Trophoblast cell (in vitro differentiated cells and primary cell): Measurements from ENCODE around the gene LCOR.

ENCODE experiments used
- DNase-seq, 2 donors: peaks; one replicate each; pipeline ENCODE4 v3.0.0-alpha.2; 2016
- H2AFZ ChIP-seq: 2 replicates; pipeline ENCODE4 v1.6.1; 2013; ENCODE audit warnings: low read length, moderate library complexity, mild to moderate bottlenecking; ENCODE audit not compliant: insufficient read depth, poor library complexity
- H2AK5ac ChIP-seq: 2 replicates; pipeline ENCODE4 v1.6.1; 2013; ENCODE audit warnings: mild to moderate bottlenecking, low read length
- H2BK120ac ChIP-seq: 2 replicates; pipeline ENCODE4 v1.6.1; 2013; ENCODE audit warnings: low read length, mild to moderate bottlenecking, moderate library complexity; ENCODE audit not compliant: insufficient read depth, poor library complexity
- H2BK12ac ChIP-seq: 2 replicates; pipeline ENCODE4 v1.6.1; 2013; ENCODE audit warnings: mild to moderate bottlenecking, low read length, moderate library complexity
- H2BK5ac ChIP-seq: 2 replicates; pipeline ENCODE4 v1.6.1; 2013; ENCODE audit warnings: low read length, low read depth, moderate library complexity, mild to moderate bottlenecking; ENCODE audit not compliant: poor library complexity
- H3K14ac ChIP-seq: 2 replicates; pipeline ENCODE4 v1.6.1; 2013; ENCODE audit warnings: mild to moderate bottlenecking, low read length
- H3K18ac ChIP-seq: 2 replicates; pipeline ENCODE4 v1.6.1; 2013; ENCODE audit warnings: mild to moderate bottlenecking, low read length
- H3K23ac ChIP-seq: 2 replicates; pipeline ENCODE4 v1.6.1; 2013; ENCODE audit warnings: low read length
- H3K27ac ChIP-seq: 2 replicates; pipeline ENCODE4 v1.5.1; 2013; ENCODE audit warnings: low read depth, mild to moderate bottlenecking, inconsistent platforms, low read length, moderate library complexity
- H3K27me3 ChIP-seq: 2 replicates; pipeline ENCODE4 v1.6.1; 2013; ENCODE audit warnings: inconsistent platforms, mild to moderate bottlenecking, low read length, moderate library complexity; ENCODE audit not compliant: insufficient read depth
- H3K36me3 ChIP-seq, 2 experiments: 1 replicate in 1 of 2; 2 replicates in 1 of 2; pipeline ENCODE4 v1.6.1; 2013; ENCODE audit warnings: low read length in 2 of 2, mild to moderate bottlenecking in 2 of 2, moderate library complexity in 1 of 2; ENCODE audit not compliant: insufficient read depth in 2 of 2, control insufficient read depth in 1 of 2
- H3K4ac ChIP-seq: 2 replicates; pipeline ENCODE4 v1.6.1; 2013; ENCODE audit warnings: low read depth, mild to moderate bottlenecking, low read length, moderate library complexity
- H3K4me1 ChIP-seq, 2 experiments: 1 replicate in 1 of 2; 2 replicates in 1 of 2; pipeline ENCODE4 v1.6.1; 2013; ENCODE audit warnings: low read length in 2 of 2, mild to moderate bottlenecking in 2 of 2, moderate library complexity in 1 of 2; ENCODE audit not compliant: insufficient read depth in 2 of 2, control insufficient read depth in 1 of 2
- H3K4me2 ChIP-seq: 2 replicates; pipeline ENCODE4 v1.6.1; 2013; ENCODE audit warnings: inconsistent platforms, mild to moderate bottlenecking, low read length, moderate library complexity
- H3K4me3 ChIP-seq: 2 replicates; pipeline ENCODE4 v1.5.1; 2013; ENCODE audit warnings: mild to moderate bottlenecking, low read depth, low read length, inconsistent platforms
- H3K79me1 ChIP-seq: one replicate; pipeline ENCODE4 v1.6.1; 2013; ENCODE audit warnings: low read length
- H3K79me2 ChIP-seq: 2 replicates; pipeline ENCODE4 v1.6.1; 2013; ENCODE audit warnings: low read length, mild to moderate bottlenecking; ENCODE audit not compliant: control insufficient read depth, insufficient read depth, poor library complexity
- H3K9ac ChIP-seq: 2 replicates; pipeline ENCODE4 v1.6.1; 2013; ENCODE audit warnings: mild to moderate bottlenecking, low read length
- H3K9me3 ChIP-seq: 2 replicates; pipeline ENCODE4 v1.6.1; 2013; ENCODE audit warnings: low read depth, mild to moderate bottlenecking, control low read depth, inconsistent platforms, low read length; ENCODE audit not compliant: insufficient read depth
- H4K12ac ChIP-seq: 2 replicates; pipeline ENCODE4 v1.6.1; 2013; ENCODE audit warnings: low read depth, mild to moderate bottlenecking, low read length, moderate library complexity
- H4K8ac ChIP-seq: 2 replicates; pipeline ENCODE4 v1.6.1; 2013; ENCODE audit warnings: low read depth, mild to moderate bottlenecking, low read length, moderate library complexity
- H4K91ac ChIP-seq: one replicate; pipeline ENCODE4 v1.6.1; 2013; ENCODE audit warnings: low read depth, mild to moderate bottlenecking, low read length, moderate library complexity
- WGBS: extraction: QIAGEN DNeasy Blood & Tissue Kit; methylation state at CpG from one replicate; pipeline ENCODE4 v1.1.7; 2013; ENCODE audit warnings: missing lambda C conversion rate; ENCODE audit not compliant: insufficient read length, insufficient coverage; ENCODE audit errors: extremely low coverage; 5-methylcytosine and 5-hydroxymethylcytosine counted together

LCOR gene

GRCh38 chr10:96951954-96952353 lies 119.9 kb downstream of the LCOR start:
- no peak overlapping the region for H2BK5ac ChIP-seq
- H3K27me3 ChIP-seq = no peaks in the 10 kb centered on the region
- H3K9ac ChIP-seq = no peak overlapping the region
- no peak overlapping the region for H4K8ac ChIP-seq
- H3K4ac ChIP-seq = no peak overlapping the region
- H3K4me1 ChIP-seq = no peaks in the 10 kb centered on the region
- peaks cover 10 to 13% of the 10 kb centered on the region in 2 experiments for H3K36me3 ChIP-seq
- no peak overlapping the region for H2BK120ac ChIP-seq
- no peak overlapping the region for H2AK5ac ChIP-seq
- no peak overlapping the region for H4K91ac ChIP-seq
- H3K23ac ChIP-seq = no peak overlapping the region
- H3K79me1 ChIP-seq = no peaks in the 10 kb centered on the region
- H3K14ac ChIP-seq = no peak overlapping the region
- no peak overlapping the region for H3K4me2 ChIP-seq
- H3K4me3 ChIP-seq = no peak overlapping the region
- H3K79me2 ChIP-seq = peaks cover 1% of the 10 kb centered on the region
- H3K9me3 ChIP-seq = no peaks in the 10 kb centered on the region
- H2BK12ac ChIP-seq = no peak overlapping the region
- H3K27ac ChIP-seq = no peak overlapping the region
- H2AFZ ChIP-seq = no peak overlapping the region
- H4K12ac ChIP-seq = no peak overlapping the region
- no CpG with 5 or more reads among the region's 2 CpGs for WGBS
- H3K18ac ChIP-seq = no peak overlapping the region
- DNase-seq = no peak

GRCh38 chr10:96955794-96956193 lies 123.7 kb downstream of the LCOR start:
- no peak overlapping the region for H3K18ac ChIP-seq
- no peak overlapping the region for H2AFZ ChIP-seq
- WGBS = no CpG with 5 or more reads among the region's 4 CpGs
- H3K36me3 ChIP-seq = peaks cover 10 to 11% of the 10 kb centered on the region in 2 experiments
- no peaks in the 10 kb centered on the region for H3K4me1 ChIP-seq
- H4K91ac ChIP-seq = no peak overlapping the region
- H3K4ac ChIP-seq = no peak overlapping the region
- H3K23ac ChIP-seq = no peak overlapping the region
- no peak overlapping the region for H3K4me2 ChIP-seq
- H3K4me3 ChIP-seq = no peak overlapping the region
- H4K12ac ChIP-seq = no peak overlapping the region
- peaks cover 1% of the 10 kb centered on the region for H3K79me2 ChIP-seq
- H3K27ac ChIP-seq = no peak overlapping the region
- H2BK5ac ChIP-seq = no peak overlapping the region
- H3K79me1 ChIP-seq = no peaks in the 10 kb centered on the region
- H2BK120ac ChIP-seq = no peak overlapping the region
- H2AK5ac ChIP-seq = no peak overlapping the region
- no peaks in the 10 kb centered on the region for H3K27me3 ChIP-seq
- H4K8ac ChIP-seq = no peak overlapping the region
- no peak for DNase-seq
- H3K9ac ChIP-seq = no peak overlapping the region
- no peak overlapping the region for H3K14ac ChIP-seq
- no peaks in the 10 kb centered on the region for H3K9me3 ChIP-seq
- H2BK12ac ChIP-seq = no peak overlapping the region

- H2BK5ac ChIP-seq = no peak overlapping the region
- H3K79me2 ChIP-seq = peaks cover 1% of the 10 kb centered on the region
- no peak overlapping the region for H2AK5ac ChIP-seq
- no peak overlapping the region for H4K12ac ChIP-seq
- DNase-seq = no peak
- H2AFZ ChIP-seq = no peak overlapping the region
- no peaks in the 10 kb centered on the region for H3K79me1 ChIP-seq
- H3K4me1 ChIP-seq = no peaks in the 10 kb centered on the region
- H3K18ac ChIP-seq = no peak overlapping the region
- no CpG with 5 or more reads among the region's 2 CpGs for WGBS
- H3K27ac ChIP-seq = no peak overlapping the region
- H3K4me2 ChIP-seq = no peak overlapping the region
- no peak overlapping the region for H3K4me3 ChIP-seq
- H3K9ac ChIP-seq = no peak overlapping the region
- H3K4ac ChIP-seq = no peak overlapping the region
- H3K14ac ChIP-seq = no peak overlapping the region
- H3K27me3 ChIP-seq = no peaks in the 10 kb centered on the region
- no peak overlapping the region for H3K23ac ChIP-seq
- no peaks in the 10 kb centered on the region for H3K9me3 ChIP-seq
- H2BK120ac ChIP-seq = no peak overlapping the region
- peaks cover 8 to 11% of the 10 kb centered on the region in 2 experiments for H3K36me3 ChIP-seq
- no peak overlapping the region for H4K91ac ChIP-seq
- H4K8ac ChIP-seq = no peak overlapping the region
- H2BK12ac ChIP-seq = no peak overlapping the region
Measured at GRCh38 chr10:96958071-96958470, 126.0 kb downstream of the LCOR start.

- DNase-seq = no peak
- Histone ChIP-seq H3K36me3 (peaks cover 5 to 8% of the 10 kb centered on the region in 2 experiments), H3K9me3 (no peaks in the 10 kb centered on the region), H3K4me3 (no peak overlapping the region), H3K4me1 (no peaks in the 10 kb centered on the region), H3K79me2 (peaks cover 1% of the 10 kb centered on the region), H3K27ac (no peak overlapping the region), H3K14ac (no peak overlapping the region), H3K9ac (no peak overlapping the region), H3K23ac (no peak overlapping the region), H2AK5ac (no peak overlapping the region), H2AFZ (no peak overlapping the region), H3K27me3 (no peaks in the 10 kb centered on the region), H2BK12ac (no peak overlapping the region), H4K8ac (no peak overlapping the region), H2BK5ac (no peak overlapping the region), H4K12ac (no peak overlapping the region), H3K18ac (no peak overlapping the region), H3K4me2 (no peak overlapping the region), H2BK120ac (no peak overlapping the region), H4K91ac (no peak overlapping the region), H3K4ac (no peak overlapping the region), H3K79me1 (no peaks in the 10 kb centered on the region)
- no CpG with 5 or more reads among the region's 1 CpG for WGBS
Measured at GRCh38 chr10:96959733-96960132, 127.6 kb downstream of the LCOR start.
